Colonic mucosa (tissue), 4 donors: Measurements from ENCODE around the gene PRKCA. TPM values are rescaled to one million over a fixed set of nuclear protein-coding genes. Genes with fewer than 3 reads are reported as not detected.

Source experiments
- DNase-seq: peaks from one replicate; pipeline ENCODE4 v3.0.0-alpha.2; 2020
- H3K27ac ChIP-seq: fragments of 200-600 bp; one replicate; pipeline ENCODE4 v1.8.0; 2021
- H3K27me3 ChIP-seq: fragments of 200-600 bp; one replicate; pipeline ENCODE4 v1.8.0; 2021
- H3K36me3 ChIP-seq: fragments of 200-600 bp; one replicate; pipeline ENCODE4 v1.8.0; 2021
- H3K4me1 ChIP-seq: fragments of 200-600 bp; one replicate; pipeline ENCODE4 v1.8.0; 2021; ENCODE audit warnings: mild to moderate bottlenecking
- H3K4me3 ChIP-seq: fragments of 200-600 bp; one replicate; pipeline ENCODE4 v1.8.0; 2021
- H3K9ac ChIP-seq, 2 donors: one replicate each; pipeline ENCODE4 v1.7.0; 2013; ENCODE audit warnings: control low read depth in 2 of 2, low read depth in 2 of 2, low read length in 2 of 2
- H3K9me3 ChIP-seq: fragments of 200-600 bp; one replicate; pipeline ENCODE4 v1.8.0; 2021
- CTCF ChIP-seq: fragments of 200-600 bp; IDR thresholded peaks from one replicate; pipeline ENCODE4 v1.8.0; 2022; ENCODE audit warnings: antibody characterized with exemption, mild to moderate bottlenecking
- intact Hi-C: fragments of 100-400 bp; cut with DNase I; formaldehyde crosslinking; loops from one replicate; pipeline ENCODE4 v1.14.1; 2022
- total RNA-seq, 2 donors: library from RNA; stranded (reverse); fragmentation: NEBNext Ultra II Directional in 1 of 2; extraction: Animal tissue kit (Norgen Biotek cat#: 25700) in 1 of 2; gene quantifications; one replicate each; pipeline ENCODE4 v1.2.1, GENCODE V29; 2021
- donor health status: healthy.
- donor health status: DM: no; HTN: no; CAD: no.
- donor health status: DM: no; HTN: no; CAD: no.

The PRKCA gene
- total RNA-seq, 2 donors from 2014 or later, result 40.0 to 41.8 TPM

GRCh38 chr17:66663041-66663606 is 360.7 kb downstream of the PRKCA start:
- intact Hi-C loops, result no loop called here
- H3K4me1 ChIP-seq, result no peaks in the 10 kb centered on the region
- DNase-seq, result no peak
- no peak overlapping the region for H3K27ac ChIP-seq
- no peaks in the 10 kb centered on the region for H3K27me3 ChIP-seq
- TF ChIP-seq CTCF, result no peak
- H3K9me3 ChIP-seq, result no peaks in the 10 kb centered on the region
- H3K36me3 ChIP-seq, result no peaks in the 10 kb centered on the region
- H3K9ac ChIP-seq, result no peak overlapping the region
- H3K4me3 ChIP-seq, result no peak overlapping the region

- Histone ChIP-seq H3K4me3 (no peak overlapping the region), H3K9ac (no peak overlapping the region), H3K36me3 (no peaks in the 10 kb centered on the region), H3K27ac (no peak overlapping the region), H3K27me3 (no peaks in the 10 kb centered on the region), H3K9me3 (no peaks in the 10 kb centered on the region), H3K4me1 (no peaks in the 10 kb centered on the region)
- DNase-seq, result no peak
- intact Hi-C loops, result no loop called here
- TF ChIP-seq CTCF, result no peak
Measured at GRCh38 chr17:66664336-66664735, 361.9 kb downstream of the PRKCA start.

GRCh38 chr17:66665194-66665593 is 362.8 kb downstream of the PRKCA start:
- Histone ChIP-seq H3K9me3 (no peaks in the 10 kb centered on the region), H3K9ac (no peak overlapping the region)
- no peak for TF ChIP-seq CTCF

GRCh38 chr17:66667090-66667489 is 364.7 kb downstream of the PRKCA start:
- intact Hi-C loops, result no loop called here
- H3K4me3 ChIP-seq, result no peak overlapping the region

More at GRCh38 chr17:66665194-66665593, 362.8 kb downstream of the PRKCA start:
- Histone ChIP-seq H3K4me1 (no peaks in the 10 kb centered on the region), H3K27ac (no peak overlapping the region), H3K27me3 (no peaks in the 10 kb centered on the region), H3K4me3 (no peak overlapping the region), H3K36me3 (no peaks in the 10 kb centered on the region)
- intact Hi-C loops, result no loop called here
- no peak for DNase-seq

GRCh38 chr17:66667491-66668030 is 365.1 kb downstream of the PRKCA start:
- Histone ChIP-seq H3K9ac (no peak overlapping the region), H3K27ac (no peak overlapping the region), H3K4me3 (no peak overlapping the region), H3K36me3 (no peaks in the 10 kb centered on the region), H3K27me3 (no peaks in the 10 kb centered on the region), H3K4me1 (no peaks in the 10 kb centered on the region), H3K9me3 (no peaks in the 10 kb centered on the region)
- no peak for DNase-seq
- intact Hi-C loops, result no loop called here
- no peak for TF ChIP-seq CTCF

More at GRCh38 chr17:66667090-66667489, 364.7 kb downstream of the PRKCA start:
- Histone ChIP-seq H3K36me3 (no peaks in the 10 kb centered on the region), H3K27ac (no peak overlapping the region), H3K27me3 (no peaks in the 10 kb centered on the region), H3K9ac (no peak overlapping the region), H3K4me1 (no peaks in the 10 kb centered on the region), H3K9me3 (no peaks in the 10 kb centered on the region)
- DNase-seq, result no peak
- TF ChIP-seq CTCF, result no peak
